KMS-11 (cell line): ENCODE results near the gene KRT39.

ENCODE experiments used
- H2AFZ ChIP-seq: fragments of 200-600 bp; sonication (generic); 2 replicates; pipeline ENCODE4 v1.6.1; 2016; ENCODE audit warnings: antibody characterized with exemption, mixed run types, low read depth
- H3K27ac ChIP-seq: fragments of 200-600 bp; sonication (generic); 2 replicates; pipeline ENCODE4 v1.6.1; 2016; ENCODE audit warnings: mild to moderate bottlenecking, mixed run types
- H3K27me3 ChIP-seq: fragments of 200-600 bp; sonication (generic); 2 replicates; pipeline ENCODE4 v1.6.1; 2017; ENCODE audit warnings: mild to moderate bottlenecking, low read depth, mixed run types, moderate library complexity; ENCODE audit not compliant: insufficient read depth
- H3K36me3 ChIP-seq: fragments of 200-600 bp; sonication (generic); 2 replicates; pipeline ENCODE4 v1.6.1; 2017; ENCODE audit warnings: mild to moderate bottlenecking, mixed run types; ENCODE audit not compliant: insufficient read depth
- H3K4me1 ChIP-seq: fragments of 200-600 bp; sonication (generic); 2 replicates; pipeline ENCODE4 v1.6.1; 2016; ENCODE audit warnings: mild to moderate bottlenecking, low read depth, mixed run types; ENCODE audit not compliant: poor library complexity, severe bottlenecking
- H3K4me2 ChIP-seq: fragments of 200-600 bp; sonication (generic); 2 replicates; pipeline ENCODE4 v1.7.0; 2016; ENCODE audit warnings: mild to moderate bottlenecking, mixed run types
- H3K4me3 ChIP-seq: fragments of 200-600 bp; sonication (generic); IDR thresholded peaks from 2 replicates; pipeline ENCODE4 v1.6.1; 2017; ENCODE audit warnings: low read depth, low read length, mixed read lengths; ENCODE audit not compliant: insufficient read depth
- H3K79me2 ChIP-seq: fragments of 200-600 bp; sonication (generic); 2 replicates; pipeline ENCODE4 v1.6.1; 2016; ENCODE audit warnings: low read depth, mixed run types; ENCODE audit not compliant: insufficient read depth
- H3K9ac ChIP-seq: fragments of 200-600 bp; sonication (generic); 2 replicates; pipeline ENCODE4 v1.6.1; 2016; ENCODE audit warnings: mild to moderate bottlenecking, mixed run types
- H4K20me1 ChIP-seq: fragments of 200-600 bp; sonication (generic); 2 replicates; pipeline ENCODE4 v1.6.1; 2016; ENCODE audit warnings: mild to moderate bottlenecking, mixed run types; ENCODE audit not compliant: insufficient read depth
- CTCF ChIP-seq: fragments of 200-600 bp; sonication (generic); conservative IDR thresholded peaks from 2 replicates; pipeline ENCODE4 v1.6.1; 2017; ENCODE audit warnings: low read depth, mild to moderate bottlenecking, antibody characterized with exemption, low read length, moderate library complexity, mixed read lengths

KRT39 gene

GRCh38 chr17:40978575-40979151, 11.9 kb upstream of the KRT39 start:
- H3K4me2 ChIP-seq = no peak overlapping the region
- H2AFZ ChIP-seq = no peak overlapping the region
- H3K4me1 ChIP-seq = no peaks in the 10 kb centered on the region
- no peak overlapping the region for H3K9ac ChIP-seq
- no peak overlapping the region for H3K4me3 ChIP-seq
- no peaks in the 10 kb centered on the region for H3K36me3 ChIP-seq
- H3K79me2 ChIP-seq = no peaks in the 10 kb centered on the region
- no peaks in the 10 kb centered on the region for H3K27me3 ChIP-seq
- no peak for TF ChIP-seq CTCF
- H4K20me1 ChIP-seq = no peaks in the 10 kb centered on the region
- no peak overlapping the region for H3K27ac ChIP-seq

DNA sequence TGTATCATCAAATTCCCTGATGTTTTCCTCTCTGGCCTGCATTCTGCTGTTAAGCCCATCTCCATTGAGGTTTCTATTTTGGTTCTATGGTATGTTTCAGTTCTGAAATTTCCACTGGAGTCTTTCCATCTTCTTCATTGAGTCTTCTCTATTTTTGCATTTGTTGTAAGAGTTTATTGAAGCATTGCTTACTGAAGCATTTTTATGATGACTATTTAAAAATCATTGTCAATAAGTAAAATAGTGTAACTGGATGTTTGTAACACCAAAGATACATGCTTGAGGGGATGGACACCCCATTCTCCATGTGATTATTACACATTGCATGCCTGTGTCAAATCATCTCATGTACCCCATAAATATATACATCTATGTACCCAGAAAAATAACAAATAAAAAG, 8.8 kb upstream of the KRT39 start:
- Histone ChIP-seq H3K36me3 (no peaks in the 10 kb centered on the region), H3K79me2 (no peaks in the 10 kb centered on the region), H3K4me2 (no peak overlapping the region), H4K20me1 (no peaks in the 10 kb centered on the region), H3K4me1 (no peaks in the 10 kb centered on the region), H2AFZ (no peak overlapping the region), H3K4me3 (no peak overlapping the region), H3K27me3 (no peaks in the 10 kb centered on the region), H3K27ac (no peak overlapping the region), H3K9ac (no peak overlapping the region)
- no peak for TF ChIP-seq CTCF

GRCh38 chr17:40974366-40974765, 7.6 kb upstream of the KRT39 start:
- no peak overlapping the region for H3K9ac ChIP-seq
- H3K4me2 ChIP-seq = no peak overlapping the region
- H3K27ac ChIP-seq = no peak overlapping the region
- no peaks in the 10 kb centered on the region for H3K36me3 ChIP-seq
- H2AFZ ChIP-seq = no peak overlapping the region
- no peaks in the 10 kb centered on the region for H3K4me1 ChIP-seq
- H3K79me2 ChIP-seq = no peaks in the 10 kb centered on the region
- no peak for TF ChIP-seq CTCF
- no peaks in the 10 kb centered on the region for H4K20me1 ChIP-seq
- H3K27me3 ChIP-seq = no peaks in the 10 kb centered on the region
- H3K4me3 ChIP-seq = no peak overlapping the region

DNA sequence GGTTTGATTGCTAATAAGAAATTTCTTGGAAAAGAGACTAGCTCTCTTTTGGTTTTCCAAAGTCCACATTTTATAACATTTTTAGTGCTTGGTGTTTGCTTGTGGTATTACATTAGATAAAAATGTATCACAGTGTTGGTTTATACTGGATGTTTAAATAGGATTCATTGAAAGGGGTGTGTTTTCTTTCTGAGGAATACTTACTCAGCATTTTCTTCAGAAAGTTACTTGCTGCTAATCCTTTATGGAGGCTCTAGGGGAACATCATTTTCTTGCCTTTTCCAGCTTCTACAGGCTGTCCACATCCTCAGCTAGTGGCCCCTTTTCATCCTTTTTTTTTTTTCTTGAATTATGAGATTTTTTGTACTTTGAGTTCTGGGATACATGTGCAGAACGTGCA, 834 bp upstream of the KRT39 start:
- H3K27ac ChIP-seq = no peak overlapping the region
- no peak overlapping the region for H2AFZ ChIP-seq
- no peaks in the 10 kb centered on the region for H3K36me3 ChIP-seq
- TF ChIP-seq CTCF = no peak
- no peaks in the 10 kb centered on the region for H3K79me2 ChIP-seq
- no peaks in the 10 kb centered on the region for H3K27me3 ChIP-seq
- no peak overlapping the region for H3K4me2 ChIP-seq
- H3K4me1 ChIP-seq = no peaks in the 10 kb centered on the region
- no peaks in the 10 kb centered on the region for H4K20me1 ChIP-seq
- no peak overlapping the region for H3K9ac ChIP-seq
- no peak overlapping the region for H3K4me3 ChIP-seq
